NOMO-1 treated with dmso at 0.1 percent for 144 hours (cell line): ENCODE data around the gene ERCC5.

ENCODE experiments used
- DNase-seq: peaks from one replicate; lab custom pipeline; 2025; ENCODE audit not compliant: unreplicated experiment; lab: John Stamatoyannopoulos, UW

ERCC5 gene

DNA sequence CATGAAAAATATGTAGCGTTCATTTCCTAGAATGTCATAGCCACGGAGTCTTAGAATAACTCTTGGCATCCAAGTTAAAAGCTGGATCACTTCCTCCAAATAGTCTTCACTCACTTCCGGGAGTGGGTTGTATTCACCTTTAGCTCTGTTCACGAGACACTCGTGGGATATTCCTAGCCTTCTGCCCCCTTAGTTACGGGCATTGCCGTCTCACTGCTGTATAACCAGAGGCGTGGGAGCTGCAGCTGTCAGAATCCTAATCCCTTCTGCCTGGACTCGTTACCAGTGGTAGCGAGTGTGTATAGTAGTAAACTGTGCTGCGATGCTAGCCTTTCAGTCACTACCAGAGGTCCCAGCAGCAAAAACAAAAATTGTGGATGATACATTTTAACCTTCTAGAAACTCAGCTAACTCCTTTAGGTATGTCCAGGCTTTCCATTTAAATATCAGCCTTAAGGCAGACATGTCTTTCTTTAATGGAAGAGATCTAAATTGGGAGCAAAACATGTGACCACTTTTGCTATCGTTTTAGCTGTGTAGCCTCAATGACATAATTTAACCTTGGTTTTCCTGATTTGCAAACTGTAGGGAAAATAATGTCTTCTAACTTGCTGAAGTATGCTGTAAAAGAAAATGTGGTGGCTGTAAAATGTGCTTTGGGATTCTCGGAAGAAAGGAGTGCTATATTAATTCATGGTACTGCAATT is 34.1 kb downstream of the ERCC5 start:
- DNase-seq: no peak

DNA sequence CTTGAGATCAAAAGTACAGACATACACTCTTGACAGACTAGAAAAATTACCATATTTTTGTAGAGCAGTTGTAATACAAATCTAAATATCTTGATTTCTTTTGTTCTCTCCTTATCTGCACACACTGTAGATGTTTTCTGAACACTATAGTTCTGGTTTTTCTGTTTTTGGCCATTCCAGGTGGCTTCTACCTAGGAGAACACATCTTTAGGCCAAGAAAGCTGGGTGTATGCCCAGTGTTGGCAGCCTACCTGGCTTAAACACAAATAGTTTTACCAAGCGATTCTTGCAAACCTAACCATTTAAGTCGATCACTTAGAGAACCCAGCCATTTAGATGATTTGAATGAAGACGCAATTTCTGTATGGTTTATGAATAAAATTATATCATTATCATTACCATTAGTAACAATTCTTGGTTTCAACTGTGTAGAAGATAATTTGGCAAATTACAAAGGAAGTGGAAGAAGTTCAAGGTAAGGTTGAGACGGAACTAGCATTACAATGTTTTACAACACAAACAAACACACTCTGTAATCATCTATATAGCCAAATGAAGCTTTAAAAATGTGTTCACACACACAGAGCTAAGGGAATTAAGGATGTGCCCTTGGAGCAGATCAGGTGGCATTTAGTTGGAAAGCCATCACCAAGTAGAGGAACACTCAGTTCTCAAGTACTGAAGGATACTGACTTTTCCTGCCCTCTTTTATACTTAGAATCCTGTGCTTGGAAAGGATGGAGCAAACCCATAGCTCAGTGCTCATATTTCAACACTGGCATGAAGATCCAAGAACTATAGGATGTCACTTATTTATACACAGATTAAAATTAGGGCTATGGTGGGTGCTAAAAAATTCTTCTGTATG is 36.2 kb downstream of the ERCC5 start:
- no peak for DNase-seq

DNA sequence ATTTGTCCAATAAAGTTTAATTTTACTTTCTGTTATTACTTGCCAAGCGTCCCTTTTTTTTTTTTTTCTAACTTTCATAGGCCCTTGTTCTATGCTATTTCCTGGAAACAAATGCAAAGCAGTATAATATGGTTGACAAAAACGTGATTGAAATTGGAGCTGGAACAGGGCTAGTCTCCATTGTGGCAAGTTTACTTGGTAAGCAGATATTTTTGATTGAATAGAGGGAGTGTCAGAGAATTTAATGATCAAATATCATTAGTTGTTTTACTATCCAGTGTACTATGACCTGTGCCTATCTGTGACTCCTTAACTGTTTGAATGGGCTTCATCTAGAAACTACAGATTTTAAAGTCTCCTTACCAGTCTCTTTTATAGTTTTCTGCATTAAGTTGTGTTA is 46.7 kb downstream of the ERCC5 start:
- DNase-seq: no peak

DNA sequence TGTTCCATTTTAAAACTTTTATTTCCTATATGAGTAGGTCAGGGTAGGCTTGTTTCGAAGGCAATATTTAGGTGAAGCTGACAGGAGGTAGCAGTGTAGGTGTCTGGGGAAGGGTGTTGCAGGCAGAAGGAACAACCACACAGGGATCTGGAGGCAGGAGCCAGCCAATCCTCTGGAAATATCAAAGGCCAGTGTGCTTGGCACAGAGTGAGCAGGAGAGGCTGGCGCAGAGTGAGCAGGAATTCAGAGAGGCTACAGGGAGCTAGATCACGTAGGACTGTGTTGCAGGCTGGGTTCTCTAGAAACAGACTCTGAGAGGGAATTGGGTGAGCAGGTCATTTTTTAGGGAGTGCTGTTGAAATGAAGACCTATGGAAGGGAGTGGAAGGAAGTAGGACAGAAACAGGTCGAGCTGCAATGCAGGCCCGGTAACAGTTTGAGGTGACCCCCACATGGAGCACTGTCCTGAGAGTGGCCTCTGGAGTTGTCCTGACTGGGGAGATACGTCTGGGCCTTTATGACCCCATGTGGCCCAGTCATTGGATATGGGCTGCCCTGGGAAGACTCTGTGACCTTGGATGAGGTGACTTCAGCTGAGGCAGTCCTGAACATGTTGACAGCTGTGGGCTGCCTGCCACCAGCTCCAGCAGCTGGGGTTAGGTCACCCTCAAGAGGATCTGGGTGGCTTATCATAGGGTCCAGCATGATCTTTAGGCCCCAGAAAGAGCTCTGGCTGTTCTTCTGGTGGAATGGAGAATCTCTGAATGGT is 51.7 kb downstream of the ERCC5 start:
- no peak for DNase-seq

DNA sequence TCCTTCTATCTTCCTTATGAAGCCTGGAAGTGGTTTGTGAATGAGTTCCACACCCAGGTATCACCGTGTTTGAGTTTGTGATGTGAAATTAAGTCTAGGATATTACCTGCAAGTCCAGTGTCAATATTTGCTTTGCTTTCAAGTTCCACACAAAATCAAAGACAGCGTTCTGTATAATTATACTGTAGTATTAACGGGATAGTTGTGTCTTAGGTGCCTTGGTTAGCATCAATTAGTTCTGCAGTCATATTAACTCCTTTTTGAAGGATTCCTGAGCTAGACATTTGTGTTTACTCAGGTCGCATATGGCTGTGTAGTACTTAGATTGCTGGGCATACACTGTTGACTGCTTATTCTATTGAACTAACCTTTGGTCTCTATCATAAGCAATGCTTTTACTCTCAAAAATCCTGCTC is 54.4 kb downstream of the ERCC5 start:
- no peak for DNase-seq

DNA sequence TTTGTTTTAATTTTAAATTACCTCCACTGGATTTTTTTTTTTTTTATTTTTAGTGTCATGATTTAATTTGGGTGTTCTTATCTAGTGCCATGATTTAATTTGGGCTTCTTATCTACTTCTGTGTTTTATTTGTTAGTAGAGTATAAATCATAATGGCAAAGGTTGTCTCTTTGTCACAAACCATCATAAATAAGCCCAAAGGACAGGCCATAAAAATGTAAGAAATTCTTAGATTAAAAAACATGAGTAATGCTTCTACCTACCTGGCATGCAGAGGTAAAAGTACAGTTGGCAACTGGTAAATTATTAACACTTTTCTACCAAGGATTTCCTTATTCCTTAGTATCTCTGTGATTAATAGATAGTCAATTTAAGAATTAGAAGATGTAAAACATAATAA is 55.2 kb downstream of the ERCC5 start:
- DNase-seq: no peak

DNA sequence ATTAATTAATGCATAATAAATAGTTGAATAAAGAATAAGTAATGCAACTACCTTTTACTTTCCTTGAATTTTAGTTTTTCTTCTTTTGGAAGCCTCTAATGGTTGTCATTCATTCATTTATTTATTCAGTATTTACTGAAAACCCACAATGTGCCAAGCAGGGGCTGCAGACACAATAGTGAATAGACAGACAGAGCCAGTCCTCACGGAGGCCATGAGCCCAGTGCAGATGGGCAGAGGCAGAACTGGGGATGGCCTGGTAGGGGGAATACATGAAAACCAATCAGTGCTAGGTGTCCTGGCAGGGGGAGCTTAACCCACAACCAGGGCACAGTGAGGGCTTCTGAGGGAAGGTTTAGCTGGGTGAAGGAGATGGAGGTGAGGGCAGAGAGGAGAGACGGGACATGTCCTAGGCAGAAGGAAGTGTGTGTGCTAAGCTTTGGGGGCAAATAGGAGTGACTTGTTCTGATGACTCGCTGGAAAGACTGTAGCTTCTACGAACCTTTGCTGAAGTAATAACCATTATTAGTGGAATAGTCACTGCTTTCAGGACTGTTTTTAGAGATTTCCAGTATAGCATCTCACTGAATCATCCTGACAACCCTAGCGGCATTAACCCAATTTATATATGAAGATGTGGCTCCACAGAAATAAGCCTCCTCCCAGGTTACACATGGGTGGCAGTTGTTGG is 55.9 kb downstream of the ERCC5 start:
- no peak for DNase-seq

DNA sequence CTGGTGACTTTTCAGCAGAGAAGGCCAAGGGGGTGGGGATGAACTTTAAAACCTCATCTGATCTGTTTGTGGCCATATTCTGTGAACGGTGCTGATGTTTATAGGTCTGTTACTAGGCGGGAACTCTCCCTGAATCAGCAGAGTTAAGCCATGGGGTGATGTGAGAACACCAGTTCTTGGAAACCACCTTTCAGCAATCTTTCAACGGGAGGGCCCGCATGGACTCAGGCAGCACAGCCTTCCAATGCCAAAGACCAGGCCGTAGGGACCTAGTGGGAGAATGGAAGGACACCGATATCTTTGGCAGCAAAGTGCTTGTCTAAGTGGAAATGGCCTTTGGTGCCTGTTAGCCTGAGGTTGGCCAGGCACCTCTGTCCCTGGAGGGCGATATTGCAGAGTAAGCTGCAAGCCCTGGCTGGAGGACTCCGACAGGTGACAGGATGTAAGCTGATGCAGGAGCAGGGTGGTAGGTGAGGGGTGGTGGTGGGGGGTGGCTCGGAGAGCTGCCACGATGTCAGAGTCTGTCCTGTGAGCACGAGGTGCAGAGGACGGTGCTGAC is 57.0 kb downstream of the ERCC5 start:
- no peak for DNase-seq

DNA sequence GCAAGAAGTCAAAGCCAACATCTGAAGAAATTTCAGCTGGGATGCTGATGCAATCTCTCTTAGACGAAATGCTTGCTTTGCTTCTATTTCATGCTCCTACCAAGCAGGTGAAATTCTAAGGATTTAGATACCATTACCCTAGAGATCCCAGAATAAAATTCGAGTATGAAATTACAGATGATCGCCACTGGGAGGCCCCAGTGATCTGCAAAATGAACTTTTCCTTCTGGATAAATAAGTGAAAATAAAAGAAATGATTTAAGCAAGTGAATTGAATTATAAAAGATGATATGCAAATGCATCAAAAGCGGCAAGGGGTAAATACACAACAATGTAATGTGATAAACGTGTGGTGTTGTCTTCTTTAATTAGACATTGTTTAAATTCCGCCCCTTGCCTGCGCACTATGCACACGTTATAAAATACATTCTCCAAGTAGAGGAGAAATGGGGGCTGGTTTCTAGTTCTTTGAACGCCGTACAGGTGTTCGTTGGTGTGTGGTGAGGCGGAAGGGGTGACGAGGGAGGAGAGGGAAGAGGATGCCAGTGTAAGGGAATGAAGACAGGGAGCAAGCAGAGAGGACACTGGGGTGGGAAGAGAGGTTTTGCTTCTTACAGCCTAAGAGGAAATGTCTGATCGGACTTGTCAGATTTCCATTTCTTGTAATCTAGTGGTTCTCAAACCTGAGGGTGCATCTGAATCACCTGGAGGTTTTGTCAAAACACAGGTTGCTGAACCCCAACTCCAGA is 58.0 kb downstream of the ERCC5 start:
- no peak for DNase-seq

DNA sequence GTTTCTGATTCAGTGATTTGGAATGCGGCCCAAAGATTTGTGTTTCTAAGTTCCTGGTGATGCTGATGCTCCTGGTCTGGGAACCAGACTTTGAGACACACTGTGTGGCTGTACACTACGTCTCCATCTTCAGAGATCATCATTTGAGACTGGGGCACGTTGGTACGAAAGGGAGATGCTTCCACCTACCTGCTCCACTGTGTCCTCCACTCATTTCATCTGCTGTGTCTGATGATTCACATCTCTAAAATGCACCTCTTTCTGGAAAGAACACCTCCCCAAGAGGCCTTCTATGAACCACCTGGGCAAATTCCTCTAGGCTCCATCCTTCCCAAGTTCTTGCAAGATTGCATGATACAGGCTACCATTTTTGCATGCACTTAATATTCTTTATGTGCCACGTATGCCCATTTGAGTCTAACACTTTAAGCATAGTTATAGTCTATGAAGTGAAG is 58.6 kb downstream of the ERCC5 start:
- no peak for DNase-seq

DNA sequence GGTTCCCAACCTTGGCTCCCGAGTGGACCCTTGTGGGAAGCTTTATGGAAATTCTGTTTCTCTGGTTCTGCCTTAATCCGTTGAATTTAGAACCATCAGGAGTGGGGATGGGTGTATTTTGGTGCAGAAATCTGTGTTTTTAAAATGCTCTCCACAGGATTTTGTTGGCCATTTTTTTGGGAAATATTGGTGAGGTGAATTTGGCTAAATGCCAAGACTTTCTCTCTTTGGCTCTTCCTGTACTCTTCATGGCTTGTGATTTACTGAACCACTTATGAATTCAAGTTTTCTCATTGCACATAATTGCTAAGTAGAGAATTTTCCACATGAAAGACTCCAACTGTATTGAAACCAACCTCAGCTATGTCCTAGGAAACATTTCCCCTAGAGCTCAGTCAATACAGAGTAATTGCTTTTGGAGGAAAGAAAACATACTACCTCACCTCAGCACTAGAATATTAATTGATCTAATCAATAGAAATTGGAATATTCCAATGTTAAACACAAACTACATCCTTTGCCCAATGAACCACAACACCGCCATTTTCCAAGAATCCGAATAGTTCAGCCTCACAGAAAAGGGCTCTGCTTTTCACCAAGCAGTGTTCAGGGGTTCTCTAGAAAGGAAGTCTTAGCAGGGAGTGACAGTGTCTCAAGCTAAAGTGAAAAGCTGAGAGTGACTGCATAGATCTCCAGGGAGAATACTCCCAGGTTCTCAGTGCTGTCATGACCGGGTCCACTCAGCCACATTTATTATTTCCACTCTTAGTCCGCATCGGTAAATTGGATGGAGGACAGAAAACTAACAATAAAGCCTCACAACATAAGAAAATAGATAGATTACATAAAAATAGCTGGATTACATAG is 60.3 kb downstream of the ERCC5 start:
- DNase-seq: no peak

DNA sequence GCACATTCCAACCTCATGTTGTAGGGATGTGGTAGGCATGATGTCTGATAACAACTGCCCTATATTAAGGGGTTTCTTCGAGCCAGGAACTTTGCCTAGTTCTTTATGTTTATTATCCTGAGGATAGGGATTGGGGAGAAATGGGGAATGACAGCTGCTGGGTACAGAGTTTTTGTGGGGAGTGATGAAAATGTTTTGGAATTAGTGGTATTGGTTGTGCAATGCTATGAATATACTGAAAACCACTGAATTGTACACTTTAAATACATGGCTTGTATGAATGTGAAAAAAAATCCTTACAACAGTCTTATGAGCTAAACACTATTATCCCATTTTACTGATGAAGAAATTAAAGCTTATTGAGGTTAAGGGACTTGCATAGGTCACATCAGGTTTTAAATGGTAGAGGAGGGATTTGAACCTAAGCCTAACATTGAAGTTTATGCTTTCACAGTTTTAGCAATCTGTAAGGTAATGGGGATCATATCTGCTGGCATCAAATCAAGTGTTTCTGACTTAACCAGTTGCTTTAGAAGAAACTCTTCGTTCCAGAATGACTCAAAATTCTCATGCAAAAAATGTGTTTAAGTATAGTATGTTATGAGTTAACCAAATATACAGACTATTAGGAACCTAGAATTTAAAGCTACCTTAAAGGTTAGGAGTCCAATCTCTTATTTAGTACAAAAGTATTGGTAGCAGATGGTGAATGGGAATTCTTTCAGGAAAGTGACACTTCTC is 61.4 kb downstream of the ERCC5 start:
- no peak for DNase-seq

DNA sequence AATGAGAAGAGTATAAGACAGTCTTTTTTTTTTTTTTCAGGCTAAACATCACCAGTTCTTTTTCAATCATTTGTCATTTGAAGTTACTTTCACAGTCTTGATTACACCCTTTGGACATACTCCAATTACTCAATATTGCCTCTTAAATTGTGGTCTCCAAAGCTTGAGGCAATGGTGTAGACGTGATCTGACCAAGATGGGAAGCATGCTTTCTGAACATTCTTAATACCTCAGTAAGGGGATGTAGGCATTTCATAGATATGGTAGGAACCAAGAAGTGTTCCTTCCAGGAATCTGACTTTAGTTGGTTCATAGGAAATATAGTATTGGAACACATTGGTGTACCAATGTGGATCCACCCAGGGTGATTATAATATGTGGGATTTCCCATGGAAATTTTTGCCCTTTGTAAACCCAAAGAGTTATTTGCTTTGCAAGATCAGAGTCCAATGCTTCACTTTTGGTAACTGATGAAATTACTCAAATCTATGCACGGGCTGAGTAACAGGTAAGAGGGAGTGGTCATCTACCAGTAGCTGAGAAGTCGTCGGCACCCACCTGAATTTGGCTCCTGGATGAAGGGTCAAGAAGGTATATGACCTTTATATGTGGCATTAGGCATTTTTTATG is 62.2 kb downstream of the ERCC5 start:
- DNase-seq: no peak

DNA sequence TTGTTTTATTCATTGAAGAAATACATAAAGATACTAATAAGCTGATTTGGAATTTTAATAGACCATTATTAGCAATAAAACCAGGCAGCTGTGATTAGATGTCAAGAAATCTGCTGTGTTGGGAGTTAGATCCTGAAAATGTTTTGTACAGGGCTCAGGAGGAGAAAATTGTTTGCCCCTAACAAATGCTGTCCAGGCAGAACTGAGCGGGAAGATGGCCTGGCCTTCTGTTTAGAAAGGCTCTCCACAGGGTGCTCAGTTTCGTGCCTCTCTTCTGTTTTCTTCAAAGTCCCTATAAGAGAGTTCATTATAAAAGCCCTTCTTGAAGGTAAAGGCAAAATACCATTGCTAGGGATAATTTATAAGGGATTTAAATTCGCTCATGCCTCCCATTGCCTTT is 64.1 kb downstream of the ERCC5 start:
- DNase-seq: no peak

DNA sequence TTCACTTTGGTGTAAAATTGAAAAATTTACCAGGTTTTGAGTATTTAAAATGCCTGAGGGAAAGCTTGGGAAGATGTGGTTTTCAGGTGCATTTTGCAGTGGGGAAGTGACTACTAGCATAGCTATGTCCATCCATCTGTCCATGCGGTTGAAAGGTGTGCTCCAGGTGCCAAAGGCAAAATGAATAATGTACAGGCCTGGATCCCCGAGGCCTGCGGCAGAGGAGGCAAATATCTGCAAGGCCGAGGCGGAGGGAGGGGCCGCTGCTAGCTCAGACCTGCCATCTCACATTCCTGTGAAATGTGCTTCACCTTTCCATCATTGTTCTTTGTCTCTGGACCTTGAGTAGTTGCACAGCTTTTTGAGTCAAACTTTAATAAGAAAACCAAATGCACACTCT is 65.5 kb downstream of the ERCC5 start:
- DNase-seq: no peak

DNA sequence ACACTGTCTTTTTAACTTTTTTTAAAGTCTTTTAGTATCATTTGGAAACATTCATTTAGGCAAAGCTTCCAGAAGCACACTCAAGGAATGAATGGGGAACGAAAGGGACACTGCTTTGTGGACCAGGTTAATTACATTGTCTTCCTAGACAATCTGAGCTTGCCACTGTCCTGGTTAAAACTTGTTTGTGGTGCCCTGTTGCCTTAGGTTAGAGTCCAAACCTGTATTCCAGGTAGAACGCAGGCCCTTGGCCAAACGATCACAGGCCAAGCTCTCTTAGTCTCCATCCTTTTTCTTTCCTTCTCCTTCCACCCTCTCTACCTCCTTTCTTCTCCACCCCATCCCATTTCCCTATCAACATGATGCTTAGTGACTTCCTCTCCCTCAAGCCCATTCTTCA is 66.8 kb downstream of the ERCC5 start:
- DNase-seq: no peak

DNA sequence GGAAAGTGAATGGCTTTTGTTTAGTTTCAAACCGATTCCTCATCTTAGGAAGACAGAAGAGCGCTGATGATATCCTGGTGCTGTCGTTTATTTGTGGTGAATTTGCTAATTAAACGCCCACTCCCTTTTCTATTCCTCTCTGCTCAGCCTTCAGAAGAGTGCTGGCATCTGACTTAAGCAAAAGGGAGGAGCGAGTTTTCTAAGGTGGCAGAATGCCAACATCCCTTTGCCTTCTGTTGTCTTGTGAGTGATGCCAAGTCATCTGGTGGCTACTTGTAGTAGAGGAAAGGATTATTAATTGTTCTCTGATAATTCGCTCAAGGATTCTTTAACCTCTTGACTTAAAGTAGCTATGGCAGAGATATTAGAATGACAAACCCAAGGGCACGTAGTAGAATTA is 68.1 kb downstream of the ERCC5 start:
- no peak for DNase-seq

DNA sequence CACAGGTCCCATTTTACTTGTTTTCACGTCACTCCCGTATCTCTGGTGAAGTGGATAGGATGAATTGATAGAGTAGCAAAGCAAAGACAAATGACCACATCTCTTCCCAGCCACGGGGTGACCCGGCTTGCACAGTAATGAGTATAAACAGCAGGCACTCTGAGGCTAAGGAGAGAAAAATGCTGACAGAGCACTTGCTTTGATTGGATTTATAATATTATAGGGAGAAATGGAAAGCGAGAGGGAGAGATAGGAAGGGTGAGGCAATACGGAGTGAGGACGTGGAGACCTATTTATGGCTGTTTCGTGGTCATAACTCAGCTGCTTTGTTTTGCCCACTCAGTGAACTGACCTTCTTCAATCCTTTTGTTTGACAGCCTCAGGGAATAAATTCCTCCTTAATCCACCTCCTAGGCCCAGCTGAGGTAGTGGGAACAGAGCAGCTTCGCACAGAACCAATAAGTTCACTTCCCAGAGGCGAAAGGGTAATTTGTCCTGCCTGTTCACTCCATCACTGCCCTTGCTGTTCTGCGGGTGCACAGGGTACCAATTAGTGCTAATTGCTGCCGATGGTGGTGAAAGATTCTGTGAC is 68.6 kb downstream of the ERCC5 start:
- DNase-seq: no peak
